ENCODE results near the gene SEMA3D. TPM values are rescaled to one million over a fixed set of nuclear protein-coding genes. Genes with fewer than 3 reads are reported as not detected.

Gene SEMA3D
- total and polyA plus RNA-seq, 2 of the 13 experiments (the other 11 are each of a cell fraction or from before 2014, with no cell fraction given): 0.07 TPM; not detected in 1

- no peak for DNase-seq (ENCODE audit: low spot score)
- H2AFZ ChIP-seq (ENCODE audit: low read length): no peak overlapping the region
- in situ Hi-C loops (cut with HindIII; ENCODE audit: extremely low pct_ligation_motif_present, low pct_unique_long_range_greater_than_20kb): no loop called here
- no TSS peak for BruUV-seq (replicated peaks)
- H3K9ac ChIP-seq (ENCODE audit: insufficient read depth, low read depth, low read length): no peak overlapping the region
- H3K4me2 ChIP-seq (ENCODE audit: low read depth, low read length): no peak overlapping the region
- TF ChIP-seq ZNF530 (CRISPR knock-in tag; IDR thresholded peaks at IDR 0.05; ENCODE audit: low read depth) (no peak), ARHGAP35 (CRISPR knock-in tag; IDR thresholded peaks at IDR 0.05; ENCODE audit: borderline replicate concordance) (no peak), TCF7L2 (IDR thresholded peaks at IDR 0.05; ENCODE audit: low read depth, low read length) (no peak), ZNF205 (CRISPR knock-in tag; IDR thresholded peaks at IDR 0.05) (no peak), ZNF639 (CRISPR knock-in tag; conservative IDR thresholded peaks at IDR 0.05) (no peak), ZNF780A (CRISPR knock-in tag; IDR thresholded peaks at IDR 0.05) (no peak), CREB1 (IDR thresholded peaks at IDR 0.05) (no peak), CREB1 (CRISPR knock-in tag; IDR thresholded peaks at IDR 0.05) (no peak), HOMEZ (CRISPR knock-in tag; IDR thresholded peaks at IDR 0.05; ENCODE audit: low read depth) (no peak), ZFP36 (IDR thresholded peaks at IDR 0.05; ENCODE audit: borderline replicate concordance, low read depth, low read length, partially characterized antibody) (no peak), ATF4 (CRISPR knock-in tag; IDR thresholded peaks at IDR 0.05) (no peak), FUBP1 (CRISPR knock-in tag; IDR thresholded peaks at IDR 0.05; ENCODE audit: borderline replicate concordance) (no peak), TSC22D2 (CRISPR knock-in tag; IDR thresholded peaks at IDR 0.05; ENCODE audit: borderline replicate concordance) (no peak), ATRX (CRISPR knock-in tag; IDR thresholded peaks at IDR 0.05; ENCODE audit: borderline replicate concordance) (no peak), ZBTB21 (CRISPR knock-in tag; IDR thresholded peaks at IDR 0.05) (no peak), ESRRA (CRISPR knock-in tag; IDR thresholded peaks at IDR 0.05; ENCODE audit: low read depth) (no peak), SETDB1 (CRISPR knock-in tag; IDR thresholded peaks at IDR 0.05; ENCODE audit: borderline replicate concordance) (no peak)
- H3K27me3 ChIP-seq (ENCODE audit: control insufficient read depth in 1 of 2, insufficient read depth in 2 of 2, low read length in 2 of 2): no peaks in the 10 kb centered on the region
- 18% methylated on average over 2 of the region's 2 CpGs for WGBS (ENCODE audit: low lambda C conversion rate)
- no peaks in the 10 kb centered on the region for H4K20me1 ChIP-seq (ENCODE audit: insufficient read depth, low read length)
- FAIRE-seq: no peak
- H3K9me3 ChIP-seq (ENCODE audit: low read length): no peaks in the 10 kb centered on the region
- no peak overlapping the region for H3K27ac ChIP-seq (ENCODE audit: extremely low read length, insufficient read depth, low read length)
- no peak for ATAC-seq
- H3K79me2 ChIP-seq (ENCODE audit: insufficient read depth, low read length): no peaks in the 10 kb centered on the region
- intact Hi-C loops (cut with micrococcal nuclease; ENCODE audit: unreplicated experiment): no loop called here
- POLR2A ChIA-PET: no interaction called here
- no peak overlapping the region for H3K4me3 ChIP-seq (replicated peaks in 1 of 3; ENCODE audit: insufficient read depth in 1 of 3, low read depth in 2 of 3, low read length in 3 of 3)
- CTCF ChIA-PET (ENCODE audit: low intra/inter-chr PET ratio, low total read pairs): no interaction called here
- no peaks in the 10 kb centered on the region for H3K4me1 ChIP-seq (ENCODE audit: insufficient read depth, low read length)
- H3K36me3 ChIP-seq (replicated peaks in 1 of 2; ENCODE audit: control insufficient read depth in 1 of 2, insufficient read depth in 2 of 2, low read length in 2 of 2): no peaks in the 10 kb centered on the region
Measured at GRCh38 chr7:85133006-85133405, 53.9 kb downstream of the SEMA3D start.
